ES-I3 (cell line): ENCODE data around the gene CD80.

ENCODE experiments used
- H3K36me3 ChIP-seq: 2 replicates; pipeline ENCODE4 v1.6.1; 2013; ENCODE audit warnings: mild to moderate bottlenecking, low read length, control low read depth, moderate library complexity; ENCODE audit not compliant: insufficient read depth
- H3K4me1 ChIP-seq: 2 replicates; pipeline ENCODE4 v1.6.1; 2013; ENCODE audit warnings: mild to moderate bottlenecking, control low read depth, low read length; ENCODE audit not compliant: insufficient read depth
- H3K9ac ChIP-seq: 2 replicates; pipeline ENCODE4 v1.6.1; 2013; ENCODE audit warnings: low read depth, mild to moderate bottlenecking, low read length, moderate library complexity
- H3K9me3 ChIP-seq: 2 replicates; pipeline ENCODE4 v1.6.1; 2013; ENCODE audit warnings: mild to moderate bottlenecking, low read length, moderate library complexity; ENCODE audit not compliant: control insufficient read depth, insufficient read depth

The CD80 gene

GRCh38 chr3:119481079-119481478, 78.3 kb downstream of the CD80 start:
- H3K9me3 ChIP-seq, result no peaks in the 10 kb centered on the region
- H3K36me3 ChIP-seq, result no peaks in the 10 kb centered on the region
- H3K4me1 ChIP-seq, result no peaks in the 10 kb centered on the region
- H3K9ac ChIP-seq, result no peak overlapping the region
